ENCODE data around the gene TBC1D5.

- TF ChIP-seq CTCF (IDR thresholded peaks at IDR 0.05), result no peak
- TF ChIP-seq POLR2AphosphoS5 (IDR thresholded peaks at IDR 0.05), result no peak
- TF ChIP-seq POLR2A (IDR thresholded peaks at IDR 0.05), result no peak
- TF ChIP-seq EP300 (IDR thresholded peaks at IDR 0.05; ENCODE audit: low read depth), result no peak
These were observed 601.5 kb downstream of the TBC1D5 start for GRCh38 chr3:17140670-17141505.
